ENCODE measurements around the gene AGRN. TPM values are rescaled to one million over a fixed set of nuclear protein-coding genes. Genes with fewer than 3 reads are reported as not detected.

Gene AGRN
- 100 to 1,000 TPM in 1 of 4 donors, 10 to 100 TPM in 3; 33.0 to 103 (median 41.4) TPM for total RNA-seq

DNA sequence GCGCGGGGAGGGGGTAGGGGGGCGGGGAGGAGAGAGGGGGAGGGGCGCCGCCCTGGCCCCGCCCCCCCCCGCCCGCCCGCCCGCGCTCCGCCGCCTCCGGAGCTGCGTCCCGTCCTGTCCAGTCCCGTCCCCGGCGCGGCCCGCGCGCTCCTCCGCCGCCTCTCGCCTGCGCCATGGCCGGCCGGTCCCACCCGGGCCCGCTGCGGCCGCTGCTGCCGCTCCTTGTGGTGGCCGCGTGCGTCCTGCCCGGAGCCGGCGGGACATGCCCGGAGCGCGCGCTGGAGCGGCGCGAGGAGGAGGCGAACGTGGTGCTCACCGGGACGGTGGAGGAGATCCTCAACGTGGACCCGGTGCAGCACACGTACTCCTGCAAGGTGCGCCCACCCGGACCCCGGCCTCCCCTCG, at the start of gene AGRN:
Gene AGRN (plus strand): TSS at position 121 of the 405 bp plus-strand sequence. CDS start 53 bp downstream, at position 174.
- peaks cover 0 to 24% (median 7%) of the 10 kb centered on the region in 4 donors for H3K4me1 ChIP-seq
- H3K4me3 ChIP-seq = peak within 1 kb of the TSS; percentile 70 to 90 (median 80)
- no peaks in the 10 kb centered on the region for H3K36me3 ChIP-seq
- TF ChIP-seq, protein P1, sequence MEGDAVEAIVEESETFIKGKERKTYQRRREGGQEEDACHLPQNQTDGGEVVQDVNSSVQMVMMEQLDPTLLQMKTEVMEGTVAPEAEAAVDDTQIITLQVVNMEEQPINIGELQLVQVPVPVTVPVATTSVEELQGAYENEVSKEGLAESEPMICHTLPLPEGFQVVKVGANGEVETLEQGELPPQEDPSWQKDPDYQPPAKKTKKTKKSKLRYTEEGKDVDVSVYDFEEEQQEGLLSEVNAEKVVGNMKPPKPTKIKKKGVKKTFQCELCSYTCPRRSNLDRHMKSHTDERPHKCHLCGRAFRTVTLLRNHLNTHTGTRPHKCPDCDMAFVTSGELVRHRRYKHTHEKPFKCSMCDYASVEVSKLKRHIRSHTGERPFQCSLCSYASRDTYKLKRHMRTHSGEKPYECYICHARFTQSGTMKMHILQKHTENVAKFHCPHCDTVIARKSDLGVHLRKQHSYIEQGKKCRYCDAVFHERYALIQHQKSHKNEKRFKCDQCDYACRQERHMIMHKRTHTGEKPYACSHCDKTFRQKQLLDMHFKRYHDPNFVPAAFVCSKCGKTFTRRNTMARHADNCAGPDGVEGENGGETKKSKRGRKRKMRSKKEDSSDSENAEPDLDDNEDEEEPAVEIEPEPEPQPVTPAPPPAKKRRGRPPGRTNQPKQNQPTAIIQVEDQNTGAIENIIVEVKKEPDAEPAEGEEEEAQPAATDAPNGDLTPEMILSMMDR (IDR thresholded peaks at IDR 0.05) = no peak
- peak in 1 of 2 donors; percentile 22 for TF ChIP-seq POLR2A (IDR thresholded peaks at IDR 0.05)
- no peaks in the 10 kb centered on the region for H3K9me3 ChIP-seq
- peak in 1 of 3 donors; percentile 79 for DNase-seq
- H3K27me3 ChIP-seq = no peaks in the 10 kb centered on the region
- H3K27ac ChIP-seq = peak within 1 kb of the TSS; percentile 79 to 98 (median 92)

DNA sequence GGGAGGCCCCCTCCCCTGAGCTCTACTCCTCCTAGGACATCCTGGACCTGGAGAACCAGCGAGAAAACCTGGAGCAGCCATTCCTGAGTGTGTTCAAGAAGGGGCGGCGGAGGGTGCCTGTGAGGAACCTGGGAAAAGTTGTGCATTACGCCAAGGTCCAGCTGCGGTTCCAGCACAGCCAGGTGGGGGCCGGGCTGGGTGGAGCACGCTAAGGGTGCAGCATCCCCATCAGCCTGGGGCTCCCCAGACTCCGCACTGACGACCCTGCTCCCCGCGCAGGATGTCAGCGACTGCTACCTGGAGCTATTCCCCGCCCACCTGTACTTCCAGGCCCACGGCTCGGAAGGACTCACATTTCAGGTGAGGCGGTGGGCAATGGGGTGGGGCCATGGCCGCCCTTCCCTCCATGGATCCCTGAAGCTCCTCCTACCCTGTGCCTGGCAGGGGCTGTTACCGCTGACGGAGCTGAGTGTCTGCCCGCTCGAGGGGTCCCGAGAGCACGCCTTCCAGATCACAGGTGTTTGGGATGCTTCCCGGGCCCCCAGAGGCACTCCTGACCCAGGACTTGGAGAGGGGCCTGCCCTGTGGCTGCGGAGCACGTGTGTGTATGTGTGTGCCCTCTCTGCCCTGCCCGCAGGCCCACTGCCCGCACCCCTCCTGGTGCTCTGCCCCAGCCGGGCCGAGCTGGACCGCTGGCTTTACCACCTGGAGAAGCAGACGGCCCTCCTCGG, 49.5 kb upstream of the AGRN start:
- H3K27me3 ChIP-seq = peaks cover 0 to 16% of the 10 kb centered on the region in 2 donors
- H3K4me3 ChIP-seq = no peak overlapping the region
- no peaks in the 10 kb centered on the region for H3K36me3 ChIP-seq
- no peak for DNase-seq
- H3K9me3 ChIP-seq = no peaks in the 10 kb centered on the region
- TF ChIP-seq, protein P1 (IDR thresholded peaks at IDR 0.05) = no peak
- TF ChIP-seq POLR2A (IDR thresholded peaks at IDR 0.05) = no peak
- peaks cover 0 to 19% (median 11%) of the 10 kb centered on the region in 4 donors for H3K4me1 ChIP-seq
- no peak overlapping the region for H3K27ac ChIP-seq

DNA sequence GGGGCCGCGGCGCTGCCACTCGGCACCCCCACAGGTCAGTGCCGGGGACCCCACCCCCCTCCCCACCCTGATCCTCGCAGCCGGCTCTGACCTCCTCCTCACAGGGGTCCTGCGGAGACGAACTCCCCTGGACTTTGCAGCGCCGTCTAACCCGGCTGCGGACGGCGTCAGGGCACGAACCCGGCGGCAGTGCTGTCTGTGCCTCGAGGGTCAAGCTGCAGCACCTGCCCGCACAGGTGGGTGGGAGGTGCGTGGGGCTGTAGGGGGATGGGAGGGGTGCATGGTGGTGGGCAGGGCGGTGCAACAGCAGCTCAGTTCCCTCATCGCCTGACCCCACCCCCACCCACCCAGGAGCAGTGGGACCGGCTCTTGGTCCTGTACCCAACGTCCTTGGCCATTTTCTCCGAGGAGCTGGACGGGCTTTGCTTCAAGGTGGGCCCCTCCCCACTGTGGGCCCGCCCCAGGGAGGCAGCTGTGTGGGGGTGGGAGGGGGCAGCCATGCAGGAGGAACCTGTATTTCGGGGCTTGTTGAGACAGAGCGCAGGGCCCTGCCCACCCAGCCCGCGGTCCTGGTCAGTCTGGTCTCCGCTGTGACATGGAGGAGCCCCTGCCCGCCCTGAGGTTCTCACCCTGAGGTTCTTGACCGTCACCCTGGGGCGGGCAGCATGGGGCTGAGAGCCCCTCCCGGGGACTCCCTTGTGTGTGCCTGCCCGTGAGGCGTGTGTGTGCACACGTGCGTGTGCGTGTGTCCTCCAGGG, 48.8 kb upstream of the AGRN start:
- Histone ChIP-seq H3K36me3 (no peaks in the 10 kb centered on the region), H3K4me1 (peaks cover 0 to 17% (median 11%) of the 10 kb centered on the region in 4 donors), H3K27ac (no peak overlapping the region), H3K4me3 (no peak overlapping the region), H3K27me3 (peaks cover 0 to 16% of the 10 kb centered on the region in 2 donors), H3K9me3 (no peaks in the 10 kb centered on the region)
- TF ChIP-seq POLR2A (IDR thresholded peaks at IDR 0.05) = no peak
- TF ChIP-seq, protein P1 (IDR thresholded peaks at IDR 0.05) = no peak
- no peak for DNase-seq

DNA sequence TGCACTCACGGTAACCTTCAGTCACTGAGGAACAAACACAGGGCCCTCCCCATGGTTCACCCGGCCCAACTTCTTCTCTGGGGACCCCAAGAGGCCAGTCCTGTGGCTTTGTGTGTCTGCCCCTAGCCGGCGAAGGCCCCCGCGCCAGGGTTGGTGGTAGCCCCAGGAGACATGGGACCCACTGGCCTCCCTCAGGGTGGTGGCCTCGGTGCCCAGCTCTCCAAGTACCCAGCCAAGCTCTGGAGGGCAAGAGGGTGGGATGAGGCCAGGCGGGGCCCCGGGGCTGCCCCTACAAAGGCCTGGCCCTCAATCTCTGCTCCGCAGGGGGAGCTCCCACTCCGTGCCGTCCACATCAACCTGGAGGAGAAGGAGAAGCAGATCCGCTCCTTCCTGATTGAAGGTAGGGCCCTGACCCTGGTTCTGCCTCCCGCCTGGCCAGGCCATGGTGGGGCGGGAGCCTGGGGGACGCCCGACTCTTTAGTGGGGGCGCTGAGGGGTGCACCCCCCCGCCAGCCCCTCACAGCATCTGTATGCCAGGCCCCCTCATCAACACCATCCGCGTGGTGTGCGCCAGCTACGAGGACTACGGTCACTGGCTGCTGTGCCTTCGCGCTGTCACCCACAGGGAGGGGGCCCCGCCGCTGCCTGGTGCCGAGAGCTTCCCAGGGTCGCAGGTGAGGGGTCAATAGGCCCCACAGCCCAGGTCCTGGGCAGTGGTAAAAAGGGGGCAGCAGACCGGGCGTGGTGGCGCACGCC, 48.0 kb upstream of the AGRN start:
- Histone ChIP-seq H3K4me3 (no peak overlapping the region), H3K9me3 (no peaks in the 10 kb centered on the region), H3K27ac (no peak overlapping the region), H3K36me3 (no peaks in the 10 kb centered on the region), H3K4me1 (peaks cover 0 to 14% (median 9%) of the 10 kb centered on the region in 4 donors), H3K27me3 (peaks cover 0 to 16% of the 10 kb centered on the region in 2 donors)
- no peak for TF ChIP-seq POLR2A (IDR thresholded peaks at IDR 0.05)
- TF ChIP-seq, protein P1 (IDR thresholded peaks at IDR 0.05) = no peak
- no peak for DNase-seq

DNA sequence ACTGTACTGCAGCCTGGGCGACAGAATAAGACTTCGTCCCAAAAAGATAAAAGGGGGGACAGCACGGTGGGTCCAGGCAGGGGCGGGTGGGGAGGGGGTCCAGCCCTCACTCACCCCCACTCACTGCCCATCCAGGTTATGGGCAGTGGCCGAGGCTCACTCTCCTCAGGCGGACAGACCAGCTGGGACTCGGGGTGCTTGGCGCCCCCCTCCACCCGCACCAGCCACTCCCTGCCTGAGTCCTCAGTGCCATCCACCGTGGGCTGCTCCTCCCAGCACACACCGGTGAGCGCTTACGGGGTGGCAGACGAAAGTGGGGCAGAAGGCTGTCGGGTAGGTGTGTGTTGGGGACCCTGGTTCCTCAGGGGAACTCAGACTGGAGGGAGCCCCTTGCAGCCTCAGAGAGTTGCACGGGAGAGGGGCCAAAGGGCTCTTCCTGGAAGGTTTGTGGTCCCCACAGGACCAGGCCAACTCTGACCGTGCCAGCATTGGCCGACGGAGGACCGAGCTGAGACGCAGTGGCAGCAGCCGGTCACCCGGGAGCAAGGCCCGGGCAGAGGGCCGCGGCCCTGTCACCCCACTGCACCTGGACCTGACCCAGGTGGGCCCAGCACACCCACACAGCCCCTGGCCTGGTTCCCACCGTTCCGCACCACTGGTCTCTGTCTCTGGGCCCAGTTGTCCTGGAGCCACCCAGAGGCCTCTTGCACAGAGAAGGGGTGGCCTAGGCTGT, 47.0 kb upstream of the AGRN start:
- DNase-seq = no peak
- Histone ChIP-seq H3K27me3 (peaks cover 0 to 16% of the 10 kb centered on the region in 2 donors), H3K4me3 (no peak overlapping the region), H3K9me3 (no peaks in the 10 kb centered on the region), H3K27ac (no peak overlapping the region), H3K36me3 (no peaks in the 10 kb centered on the region), H3K4me1 (peaks cover 0 to 9% (median 4%) of the 10 kb centered on the region in 4 donors)
- TF ChIP-seq, protein P1 (IDR thresholded peaks at IDR 0.05) = no peak
- no peak for TF ChIP-seq POLR2A (IDR thresholded peaks at IDR 0.05)

All from Peyer's patch (tissue), 4 donors.